Activated CD4-positive, alpha-beta T cell treated with anti-CD3 and anti-CD28 coated beads, Interleukin-2, amount 50 U/mL, for 1 hour (primary cell): ENCODE measurements around the gene ZNF521.

Experiments
- DNase-seq: peaks from one replicate; pipeline ENCODE4 v3.0.0-alpha.2; 2020

ZNF521 gene

DNA sequence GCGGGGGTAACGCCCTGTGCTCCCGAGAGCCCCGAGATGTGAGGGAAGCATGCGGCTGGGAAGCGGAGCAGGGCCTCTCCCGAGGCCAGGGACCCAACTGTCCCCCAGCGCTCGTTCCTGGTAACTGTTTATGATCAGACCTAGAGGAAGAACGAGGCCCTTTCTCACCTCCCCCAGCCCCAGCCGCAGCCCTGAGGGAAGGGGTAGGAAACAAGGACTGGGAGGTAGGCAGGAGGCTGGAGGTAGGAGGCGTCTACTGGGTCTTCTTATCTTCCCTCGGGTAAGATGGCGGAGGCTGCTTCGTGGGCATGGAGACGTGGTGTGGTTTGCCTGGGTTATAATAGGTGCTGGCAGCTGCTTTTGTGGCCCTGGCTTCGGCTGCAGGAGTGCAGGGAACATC lies 335.8 kb downstream of the ZNF521 start:
- DNase-seq: no peak
